NCI-H748 (cell line): Measurements from ENCODE around the gene REG1A.
A peak's percentile ranks its signal among the peaks of the same experiment; 100 is the strongest.

Experiments used
- DNase-seq: peaks from one replicate; lab custom pipeline; 2025; ENCODE audit not compliant: unreplicated experiment; lab: John Stamatoyannopoulos, UW

REG1A gene

GRCh38 chr2:79120194-79120713 is at the start of gene REG1A:
REG1A (plus strand) TSS chr2:79120488; CDS start chr2:79120862, 374 bp downstream.
- no peak for DNase-seq

- DNase-seq = no peak
These were observed 49.2 kb upstream of the REG1A start for GRCh38 chr2:79071078-79071477.

GRCh38 chr2:79082987-79083386 is 37.3 kb upstream of the REG1A start:
- DNase-seq = no peak

GRCh38 chr2:79083597-79084251 is 36.6 kb upstream of the REG1A start:
- no peak for DNase-seq

- DNase-seq = no peak
These were observed 35.7 kb upstream of the REG1A start for GRCh38 chr2:79084495-79085135.

- DNase-seq = no peak
These were observed 34.9 kb upstream of the REG1A start for GRCh38 chr2:79085382-79085781.

GRCh38 chr2:79086255-79086654 is 34.0 kb upstream of the REG1A start:
- DNase-seq = no peak

- no peak for DNase-seq
These were observed 32.4 kb upstream of the REG1A start, which contains the start of gene REG1B for GRCh38 chr2:79087785-79088364. REG1B (minus strand) TSS chr2:79087993; CDS start chr2:79087612, 381 bp downstream.

GRCh38 chr2:79090693-79091092 is 29.6 kb upstream of the REG1A start:
- no peak for DNase-seq

GRCh38 chr2:79097843-79098242 is 22.4 kb upstream of the REG1A start:
- no peak for DNase-seq

GRCh38 chr2:79099140-79099686 is 21.1 kb upstream of the REG1A start:
- no peak for DNase-seq

- no peak for DNase-seq
These were observed 20.0 kb upstream of the REG1A start for GRCh38 chr2:79100285-79100684.

GRCh38 chr2:79101024-79101423 is 19.3 kb upstream of the REG1A start:
- DNase-seq = no peak

- no peak for DNase-seq
These were observed 17.1 kb upstream of the REG1A start for GRCh38 chr2:79103214-79103613.

GRCh38 chr2:79105259-79105658 is 15.0 kb upstream of the REG1A start:
- no peak for DNase-seq

- no peak for DNase-seq
These were observed 8.0 kb upstream of the REG1A start for GRCh38 chr2:79112269-79112668.

GRCh38 chr2:79114797-79115494 is 5.3 kb upstream of the REG1A start:
- peak; percentile 1 for DNase-seq

- DNase-seq = no peak
These were observed 3.0 kb upstream of the REG1A start for GRCh38 chr2:79116997-79117928.

- DNase-seq = no peak
These were observed 2.4 kb downstream of the REG1A start for GRCh38 chr2:79122676-79123075.
